Suprapubic skin (tissue), 4 donors: Measurements from ENCODE around the gene ELMOD2. TPM values are rescaled to one million over a fixed set of nuclear protein-coding genes. Genes with fewer than 3 reads are reported as not detected.

Experiments
- DNase-seq, 2 donors: peaks; one replicate each; pipeline ENCODE4 v3.0.0-alpha.2; 2019; ENCODE audit warnings: low spot score in 2 of 2
- H3K27ac ChIP-seq: fragments of 200-600 bp; sonication (generic); one replicate; pipeline ENCODE4 v1.5.1; 2019
- H3K27me3 ChIP-seq: fragments of 200-600 bp; sonication (generic); one replicate; pipeline ENCODE4 v1.5.1; 2019
- H3K36me3 ChIP-seq: fragments of 200-600 bp; sonication (generic); one replicate; pipeline ENCODE4 v1.5.1; 2019
- H3K4me1 ChIP-seq: fragments of 200-600 bp; sonication (generic); one replicate; pipeline ENCODE4 v1.5.1; 2019
- H3K4me3 ChIP-seq: fragments of 200-600 bp; sonication (generic); one replicate; pipeline ENCODE4 v1.5.1; 2019; ENCODE audit warnings: mild to moderate bottlenecking
- H3K9me3 ChIP-seq: fragments of 200-600 bp; sonication (generic); one replicate; pipeline ENCODE4 v1.5.1; 2019
- CTCF ChIP-seq, 2 donors: fragments of 200-600 bp in 1 of 2; fragments of 450-650 bp in 1 of 2; sonication (generic) in 1 of 2; IDR thresholded peaks; one replicate each; pipeline ENCODE4 v1.5.1; 2016 to 2019; ENCODE audit warnings: antibody characterized with exemption in 2 of 2, mild to moderate bottlenecking in 1 of 2, moderate library complexity in 1 of 2
- EP300 ChIP-seq: sonication (generic); formaldehyde crosslinking; IDR thresholded peaks from one replicate; pipeline ENCODE4 v1.6.1; 2017; ENCODE audit warnings: antibody characterized with exemption
- POLR2A ChIP-seq, 2 donors: fragments of 450-650 bp; IDR thresholded peaks; one replicate each; pipeline ENCODE4 v1.6.1; 2017; ENCODE audit warnings: antibody characterized with exemption in 2 of 2, mild to moderate bottlenecking in 2 of 2, moderate library complexity in 2 of 2
- POLR2AphosphoS5 ChIP-seq, 3 donors: sonication (generic); formaldehyde crosslinking; IDR thresholded peaks; one replicate each; pipeline ENCODE4 v1.6.1; 2017; ENCODE audit warnings: antibody characterized with exemption in 3 of 3
- WGBS: methylation state at CpG from one replicate; pipeline ENCODE4 v1.1.5; 2018; 5-methylcytosine and 5-hydroxymethylcytosine counted together
- total RNA-seq, 4 donors: library from RNA; depleted of rRNA; stranded (reverse); fragments of >200 nt; gene quantifications; one replicate each; pipeline ENCODE4 v1.1.0, GENCODE V29; 2016

Gene ELMOD2
- total RNA-seq, 4 donors from 2014 or later, result 12.2 to 20.8 (median 17.1) TPM

GRCh38 chr4:140559696-140560095 is 35.7 kb downstream of the ELMOD2 start:
- WGBS, result 85% methylated on average over 6 of the region's 6 CpGs
- no peaks in the 10 kb centered on the region for H3K27me3 ChIP-seq
- H3K4me3 ChIP-seq, result no peak overlapping the region
- no peaks in the 10 kb centered on the region for H3K9me3 ChIP-seq
- H3K36me3 ChIP-seq, result no peaks in the 10 kb centered on the region
- no peak overlapping the region for H3K27ac ChIP-seq
- TF ChIP-seq POLR2AphosphoS5 (IDR thresholded peaks at IDR 0.05), result no peak
- TF ChIP-seq CTCF (IDR thresholded peaks at IDR 0.05), result no peak
- no peak for TF ChIP-seq POLR2A (IDR thresholded peaks at IDR 0.05)
- no peak for TF ChIP-seq EP300
- no peak for DNase-seq
- H3K4me1 ChIP-seq, result no peaks in the 10 kb centered on the region

GRCh38 chr4:140568507-140569306 is 44.7 kb downstream of the ELMOD2 start, which contains the start of gene UCP1:
UCP1 (minus strand) TSS chr4:140568961; CDS start chr4:140568729, 232 bp downstream.
- no peaks in the 10 kb centered on the region for H3K36me3 ChIP-seq
- 7% methylated on average over 31 of the region's 69 CpGs for WGBS
- H3K27me3 ChIP-seq, result peaks cover 58% of the 10 kb centered on the region
- peak in 1 of 2 donors; percentile 63 for DNase-seq
- H3K9me3 ChIP-seq, result no peaks in the 10 kb centered on the region
- no peak within 1 kb of the TSS for H3K27ac ChIP-seq
- H3K4me1 ChIP-seq, result peaks cover 24% of the 10 kb centered on the region
- H3K4me3 ChIP-seq, result peak within 1 kb of the TSS; percentile 52
- TF ChIP-seq POLR2AphosphoS5 (IDR thresholded peaks at IDR 0.05), result no peak
- no peak for TF ChIP-seq EP300
- no peak for TF ChIP-seq CTCF (IDR thresholded peaks at IDR 0.05)
- TF ChIP-seq POLR2A (IDR thresholded peaks at IDR 0.05), result no peak

- 58% methylated on average over 7 of the region's 7 CpGs for WGBS
- H3K9me3 ChIP-seq, result no peaks in the 10 kb centered on the region
- H3K4me1 ChIP-seq, result peaks cover 24% of the 10 kb centered on the region
- peaks cover 58% of the 10 kb centered on the region for H3K27me3 ChIP-seq
- TF ChIP-seq POLR2A (IDR thresholded peaks at IDR 0.05), result no peak
- TF ChIP-seq CTCF (IDR thresholded peaks at IDR 0.05), result no peak
- TF ChIP-seq EP300, result no peak
- TF ChIP-seq POLR2AphosphoS5 (IDR thresholded peaks at IDR 0.05), result no peak
- H3K4me3 ChIP-seq, result peak overlapping the region; percentile 52
- DNase-seq, result no peak
- no peak overlapping the region for H3K27ac ChIP-seq
- H3K36me3 ChIP-seq, result no peaks in the 10 kb centered on the region
Observed at GRCh38 chr4:140569307-140569638, 45.3 kb downstream of the ELMOD2 start.

- Histone ChIP-seq H3K4me3 (no peak overlapping the region), H3K4me1 (peaks cover 24% of the 10 kb centered on the region), H3K27me3 (peaks cover 61% of the 10 kb centered on the region), H3K36me3 (no peaks in the 10 kb centered on the region), H3K27ac (no peak overlapping the region), H3K9me3 (no peaks in the 10 kb centered on the region)
- no peak for DNase-seq
- TF ChIP-seq POLR2AphosphoS5 (IDR thresholded peaks at IDR 0.05), result no peak
- no peak for TF ChIP-seq EP300
- no peak for TF ChIP-seq CTCF (IDR thresholded peaks at IDR 0.05)
- TF ChIP-seq POLR2A (IDR thresholded peaks at IDR 0.05), result no peak
- 89% methylated on average over 2 of the region's 2 CpGs for WGBS
Observed at GRCh38 chr4:140571620-140572019, 47.7 kb downstream of the ELMOD2 start.

DNA sequence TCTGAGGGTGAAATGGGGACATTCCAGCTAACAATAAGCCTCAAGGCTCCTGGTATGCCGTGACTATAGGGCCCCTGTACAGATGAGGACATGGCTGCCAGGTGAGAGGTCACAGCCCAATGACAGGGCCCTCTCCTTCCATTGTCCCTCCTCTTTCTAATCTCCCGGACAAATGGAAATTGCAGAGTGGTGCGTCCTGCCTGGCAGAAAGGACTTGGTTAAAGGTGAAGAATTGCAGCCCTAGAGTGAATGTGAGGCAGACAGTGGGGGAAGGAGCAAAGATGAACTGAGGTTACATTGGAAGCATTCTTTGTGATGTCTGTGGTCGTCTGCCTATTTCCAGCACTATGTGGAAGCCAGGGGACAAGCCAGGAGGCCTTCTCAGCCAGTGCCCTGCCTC is 51.5 kb downstream of the ELMOD2 start:
- H3K4me3 ChIP-seq, result no peak overlapping the region
- H3K27me3 ChIP-seq, result peaks cover 67% of the 10 kb centered on the region
- H3K27ac ChIP-seq, result no peak overlapping the region
- no peaks in the 10 kb centered on the region for H3K36me3 ChIP-seq
- H3K9me3 ChIP-seq, result no peaks in the 10 kb centered on the region
- 67% methylated on average over 3 of the region's 4 CpGs for WGBS
- H3K4me1 ChIP-seq, result no peaks in the 10 kb centered on the region
- DNase-seq, result no peak
- no peak for TF ChIP-seq CTCF (IDR thresholded peaks at IDR 0.05)
- no peak for TF ChIP-seq EP300
- TF ChIP-seq POLR2A (IDR thresholded peaks at IDR 0.05), result no peak
- TF ChIP-seq POLR2AphosphoS5 (IDR thresholded peaks at IDR 0.05), result no peak
